NCI-H1048 (cell line): ENCODE data around the gene HMGN5.

Source experiments
- DNase-seq: peaks from one replicate; lab custom pipeline; 2025; lab: John Stamatoyannopoulos, UW

The HMGN5 gene, protein sequence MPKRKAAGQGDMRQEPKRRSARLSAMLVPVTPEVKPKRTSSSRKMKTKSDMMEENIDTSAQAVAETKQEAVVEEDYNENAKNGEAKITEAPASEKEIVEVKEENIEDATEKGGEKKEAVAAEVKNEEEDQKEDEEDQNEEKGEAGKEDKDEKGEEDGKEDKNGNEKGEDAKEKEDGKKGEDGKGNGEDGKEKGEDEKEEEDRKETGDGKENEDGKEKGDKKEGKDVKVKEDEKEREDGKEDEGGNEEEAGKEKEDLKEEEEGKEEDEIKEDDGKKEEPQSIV

GRCh38 chrX:81201671-81202455, at the start of gene HMGN5, which contains the start of gene SH3BGRL:
Gene HMGN5 (minus strand): TSS chrX:81201913. CDS start chrX:81121549, 80,364 bp downstream.
Gene SH3BGRL (plus strand): TSS chrX:81202102. CDS start chrX:81202201, 99 bp downstream.
- DNase-seq = peak; percentile 36

- no peak for DNase-seq
These were observed 40.0 kb upstream of the HMGN5 start for GRCh38 chrX:81241753-81242152.

DNA sequence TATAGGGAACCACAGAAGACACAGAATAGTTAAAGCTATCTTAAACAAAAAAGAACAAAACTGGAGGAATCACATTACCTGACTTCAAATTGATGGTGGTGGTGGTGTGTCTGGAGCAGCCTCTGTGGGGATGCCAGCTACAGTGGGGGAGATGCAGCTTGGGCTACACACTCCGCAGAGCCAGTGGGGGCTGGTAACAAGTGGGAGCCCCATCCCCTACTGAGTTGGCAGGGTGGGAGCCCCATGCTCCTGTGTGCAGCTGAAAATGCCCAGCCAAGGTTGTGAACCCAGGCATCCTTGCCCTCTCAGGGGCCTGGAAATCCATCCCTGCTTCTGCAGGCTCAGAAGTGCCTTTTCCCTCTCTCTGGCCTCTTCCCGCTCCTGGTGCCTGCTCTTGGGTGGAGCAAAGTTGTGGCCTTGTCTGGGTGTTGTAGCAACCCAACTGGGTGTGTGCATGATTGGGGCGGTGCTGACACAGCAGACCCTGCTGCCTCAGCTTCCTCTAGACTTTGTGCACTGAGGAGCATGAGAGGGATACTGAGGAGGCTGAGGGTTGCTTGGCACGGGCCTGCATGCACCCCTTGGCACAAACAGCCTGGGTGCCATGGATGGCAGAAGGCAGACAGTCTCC, 39.1 kb upstream of the HMGN5 start:
- DNase-seq = no peak

GRCh38 chrX:81238166-81238565, 36.5 kb upstream of the HMGN5 start:
- DNase-seq = no peak

DNA sequence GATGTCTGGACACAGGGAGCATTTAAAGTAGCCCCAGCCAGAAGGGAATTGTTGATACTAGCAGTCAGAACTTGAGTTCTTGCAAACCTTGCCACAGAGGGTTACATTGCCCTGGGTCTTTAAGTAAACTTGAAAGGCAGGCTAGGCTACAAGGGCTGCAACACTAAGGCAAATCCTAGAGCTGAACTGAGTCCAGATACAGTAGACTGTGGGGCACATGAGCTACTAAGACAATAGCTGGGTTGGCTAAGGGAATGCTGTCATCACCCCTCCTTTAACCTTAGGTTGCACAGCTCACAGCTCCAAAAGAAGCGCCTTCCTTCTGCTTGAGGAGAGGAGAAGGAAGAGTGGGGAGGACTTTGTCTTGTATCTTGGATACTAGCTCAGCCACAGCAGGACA, 35.8 kb upstream of the HMGN5 start:
- no peak for DNase-seq

- DNase-seq = no peak
These were observed 30.5 kb upstream of the HMGN5 start for GRCh38 chrX:81232218-81232617.

DNA sequence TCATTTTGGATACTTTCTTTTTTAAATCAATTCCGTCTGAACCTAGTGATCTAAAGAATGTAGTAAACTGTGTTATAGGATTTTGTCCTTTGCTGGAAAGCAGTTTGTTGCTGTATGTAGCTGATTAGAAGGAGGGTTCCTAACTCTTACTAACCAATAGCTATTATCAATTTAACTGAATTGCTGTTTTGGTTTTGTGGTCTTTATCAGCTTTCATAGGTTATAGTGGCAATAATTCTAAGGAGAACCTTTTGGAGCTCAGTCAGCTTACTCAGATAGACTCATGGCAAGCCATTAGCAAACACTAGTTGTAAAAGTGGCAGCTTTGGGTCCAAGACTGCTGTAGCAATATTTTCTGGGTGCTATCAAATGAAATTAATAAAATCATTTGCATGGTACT, 29.8 kb upstream of the HMGN5 start:
- DNase-seq = no peak

DNA sequence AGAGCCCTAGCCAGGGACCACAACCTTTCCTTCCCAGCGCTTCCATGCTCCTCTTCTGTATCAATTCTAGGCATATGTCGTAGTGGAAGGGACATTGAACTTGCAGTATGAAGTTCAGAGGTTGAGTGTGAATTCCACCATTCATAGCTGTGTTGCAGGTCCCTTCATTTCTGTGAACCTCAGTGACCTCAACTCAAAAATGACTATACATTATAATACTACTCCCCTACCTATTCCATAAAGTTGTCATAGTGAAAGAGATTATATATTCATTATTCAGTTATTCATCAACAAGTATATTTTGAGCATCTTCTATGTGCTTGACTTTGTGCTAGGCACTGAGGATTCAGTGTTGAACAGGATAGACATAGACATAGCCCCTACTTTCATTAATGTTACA, 28.2 kb upstream of the HMGN5 start:
- DNase-seq = no peak

DNA sequence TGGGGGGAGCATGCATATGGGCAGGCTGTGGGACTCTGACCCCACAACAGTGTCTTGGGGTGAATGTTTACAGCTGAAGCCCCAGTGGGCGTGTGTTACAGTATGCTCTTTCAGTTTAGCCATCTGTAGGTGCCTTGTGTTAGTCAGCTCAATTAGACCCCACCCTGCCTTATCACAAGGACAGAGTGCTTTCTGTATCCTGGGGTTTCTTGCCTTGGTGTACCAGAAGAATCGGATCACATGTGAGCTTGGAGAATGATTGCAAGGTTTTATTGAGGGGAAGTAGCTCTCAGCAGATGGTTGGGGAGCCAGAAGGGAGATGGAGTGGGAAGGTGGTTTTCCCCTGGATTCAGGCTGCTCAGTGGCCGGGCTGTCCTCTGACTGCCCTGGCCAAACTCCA, 27.5 kb upstream of the HMGN5 start:
- DNase-seq = no peak

DNA sequence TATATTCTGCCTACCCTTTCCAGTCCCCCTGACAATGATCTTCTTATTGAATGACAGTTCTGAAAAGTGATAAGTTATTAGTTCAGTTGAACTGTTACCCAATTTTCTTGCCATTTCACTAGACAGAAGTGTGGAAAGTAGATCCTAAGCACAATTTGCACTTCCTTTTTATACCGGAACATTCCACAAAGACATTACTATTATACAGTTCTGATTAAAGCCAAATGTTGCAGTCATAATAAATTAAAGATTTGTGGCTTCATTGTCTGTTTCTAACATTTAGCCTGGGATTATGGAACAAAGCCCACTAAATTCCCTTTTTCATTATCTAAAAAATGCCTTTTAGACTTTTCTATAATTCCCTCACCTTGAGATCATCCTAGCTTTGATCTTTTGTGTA, 14.0 kb upstream of the HMGN5 start:
- DNase-seq = no peak

GRCh38 chrX:81208916-81209315, 7.2 kb upstream of the HMGN5 start:
- no peak for DNase-seq

DNA sequence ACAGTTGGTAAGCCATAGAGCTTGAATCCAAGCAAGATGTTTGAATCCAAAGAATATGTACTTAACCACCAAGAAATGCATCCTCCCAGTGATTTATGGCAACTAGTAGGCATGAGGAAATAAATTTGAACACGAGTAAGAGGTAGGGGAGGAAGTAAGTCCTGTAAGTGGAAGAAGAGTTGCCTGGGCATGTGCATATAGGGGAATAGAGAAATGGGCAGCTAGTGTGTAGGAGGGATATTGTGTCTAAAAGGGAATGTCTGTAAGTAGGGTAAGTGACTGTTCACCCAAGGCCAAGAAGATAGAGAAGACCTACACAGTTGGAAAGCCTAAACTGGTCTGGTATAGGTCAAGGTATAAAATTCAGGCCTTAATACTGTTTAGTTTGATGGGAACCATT, 4.8 kb upstream of the HMGN5 start:
- no peak for DNase-seq

DNA sequence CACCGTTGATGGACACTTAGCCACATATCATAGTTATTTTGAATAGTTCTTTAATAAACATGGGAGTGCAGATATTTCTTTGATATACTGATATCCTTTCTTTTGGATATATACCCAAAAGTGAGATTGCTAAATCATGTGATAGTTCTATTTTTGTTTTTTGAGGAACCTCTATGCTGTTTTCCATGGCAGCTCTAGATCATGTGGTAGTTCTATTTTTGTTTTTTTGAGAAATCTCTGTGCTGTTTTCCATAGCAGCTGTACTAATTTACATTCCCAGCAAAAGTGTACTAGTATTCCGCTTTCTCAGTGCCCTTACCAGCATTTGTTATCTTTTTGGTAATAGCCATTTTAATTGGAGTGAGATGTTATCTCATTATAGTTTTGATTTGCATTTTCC, 3.8 kb upstream of the HMGN5 start:
- no peak for DNase-seq

DNA sequence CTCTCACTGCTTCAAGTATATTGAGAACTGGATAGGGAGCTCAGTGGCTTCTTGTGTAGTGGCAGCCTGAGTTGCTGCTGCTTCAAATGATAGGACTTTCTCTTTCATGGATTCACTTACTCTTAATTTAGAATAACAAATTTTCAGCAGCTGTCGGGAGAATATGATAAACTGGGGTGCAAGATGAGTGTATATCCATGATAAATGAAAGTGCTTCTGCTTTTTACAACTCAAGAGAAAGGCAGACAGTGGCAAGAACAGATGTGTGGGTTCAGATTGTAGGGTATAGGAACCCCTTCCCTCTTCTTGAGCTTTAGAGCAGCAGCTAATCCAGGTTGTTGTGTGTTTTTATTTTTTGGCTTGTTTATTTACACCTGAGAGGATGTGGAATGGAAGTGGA, 1.2 kb upstream of the HMGN5 start:
- no peak for DNase-seq

GRCh38 chrX:81202456-81202819, 725 bp upstream of the HMGN5 start:
- no peak for DNase-seq

GRCh38 chrX:81201071-81201470, 642 bp downstream of the HMGN5 start:
- DNase-seq = no peak

- peak; percentile 40 for DNase-seq
These were observed 6.0 kb downstream of the HMGN5 start for GRCh38 chrX:81195712-81196111.

DNA sequence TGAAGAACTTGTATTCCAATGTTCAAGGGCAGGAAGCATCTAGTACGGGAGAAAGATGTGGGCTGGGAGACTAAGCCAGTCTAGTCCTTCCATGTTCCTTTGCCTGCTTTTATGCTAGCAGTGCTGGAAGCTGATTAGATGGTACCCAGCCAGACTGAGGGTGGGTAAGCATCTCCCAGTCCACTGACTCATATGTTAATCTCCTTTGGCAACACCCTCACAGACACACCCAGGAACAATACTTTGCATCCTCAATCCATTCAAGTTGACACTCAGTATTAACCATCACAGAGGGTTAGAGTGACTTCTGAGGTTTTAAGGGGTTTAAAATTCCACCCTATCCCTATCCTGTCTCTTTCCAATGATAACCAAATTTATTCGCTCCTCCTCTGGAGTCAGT, 6.5 kb downstream of the HMGN5 start:
- no peak for DNase-seq

DNA sequence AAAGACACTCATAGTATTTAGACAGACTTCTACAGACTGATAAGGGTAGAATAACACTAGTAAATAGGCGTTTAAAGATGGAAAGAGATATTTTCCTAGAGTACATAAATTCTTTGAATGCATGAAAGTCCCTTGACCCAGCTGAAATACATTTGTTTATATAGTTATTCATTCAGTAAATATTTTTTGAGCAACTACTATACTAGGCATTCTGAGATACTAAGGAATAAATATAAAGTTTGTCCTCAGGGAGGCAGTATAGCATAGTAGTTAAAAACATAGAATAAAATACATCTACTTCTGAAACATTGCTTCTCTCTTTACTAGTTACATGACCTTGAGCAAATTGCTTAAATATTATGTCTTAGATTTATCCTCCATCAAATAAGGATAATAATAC, 27.4 kb downstream of the HMGN5 start:
- DNase-seq = no peak

DNA sequence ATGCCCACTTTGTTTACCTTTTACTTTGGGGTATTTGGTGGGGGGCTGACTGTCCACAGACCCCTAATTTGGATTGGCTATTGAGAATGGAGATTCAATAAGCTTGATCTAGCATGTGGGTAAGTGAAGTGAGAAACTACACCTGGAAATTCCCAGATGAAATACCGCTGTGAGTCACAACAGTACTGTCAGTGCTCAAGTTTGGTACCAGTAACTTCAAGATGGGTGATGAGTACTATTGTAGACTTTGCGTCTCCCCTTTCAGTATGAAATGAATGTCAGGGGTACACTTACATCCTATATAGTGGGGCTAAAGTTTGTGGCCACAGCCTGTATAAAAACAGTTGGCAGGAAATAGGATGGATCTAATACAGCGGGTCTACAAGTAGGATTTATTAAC, 33.3 kb downstream of the HMGN5 start:
- no peak for DNase-seq

DNA sequence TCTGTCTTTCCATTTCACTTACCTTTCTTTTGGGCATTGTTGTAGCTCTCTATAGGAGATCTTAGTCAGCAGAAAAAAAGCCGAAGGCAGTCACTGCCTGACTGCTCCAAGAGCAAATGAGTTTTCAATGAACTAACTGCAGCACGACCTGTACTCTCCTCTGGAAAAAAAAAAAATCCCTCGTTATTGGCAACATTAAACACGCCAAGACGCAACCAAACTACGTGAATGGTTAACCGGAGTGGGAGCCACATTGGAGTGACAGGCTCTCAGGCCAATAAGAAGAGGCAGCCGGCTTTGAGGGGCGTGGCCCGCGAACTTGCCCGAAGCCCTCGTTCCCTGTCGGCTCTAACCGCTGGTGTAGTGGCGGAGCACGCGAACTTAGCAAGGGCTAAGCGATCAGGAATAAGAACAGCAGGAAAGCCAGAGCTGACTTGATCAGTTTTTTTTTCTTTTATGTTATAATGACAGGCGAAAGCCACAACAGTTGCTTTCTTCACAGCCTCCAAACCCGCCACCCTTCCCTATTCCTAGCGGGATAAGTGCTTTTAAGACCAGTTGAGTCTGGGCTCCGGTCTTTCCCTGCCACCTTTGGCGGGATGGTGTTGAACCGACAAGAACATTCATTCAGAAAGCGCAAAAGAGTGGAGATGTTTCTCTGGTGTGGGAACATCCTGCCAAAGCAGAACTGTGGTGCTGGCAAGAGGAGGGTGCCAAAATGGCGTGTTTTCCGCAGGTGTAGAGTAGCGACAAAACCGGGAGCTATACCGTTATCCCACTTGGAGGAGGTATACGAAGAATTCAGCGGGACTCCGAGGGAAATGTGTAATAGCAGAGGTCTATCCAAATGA, 80.0 kb downstream of the HMGN5 start:
- peak; percentile 79 for DNase-seq

- peak; percentile 4 for DNase-seq
These were observed 80.8 kb downstream of the HMGN5 start for GRCh38 chrX:81120936-81121371.
